COR-L47 (cell line): ENCODE data around the gene BUB3.
"Not testable (repeated sequence)": the region's sequence is repeated elsewhere in the genome, so short reads cannot be mapped to it uniquely, and the experiment has no call there.

Experiments used
- DNase-seq: peaks from one replicate; lab custom pipeline; 2025; lab: John Stamatoyannopoulos, UW

The BUB3 gene

GRCh38 chr10:123154711-123155505 lies 706 bp downstream of the BUB3 start:
- DNase-seq = peak; percentile 5

GRCh38 chr10:123156078-123156477 lies 1.9 kb downstream of the BUB3 start:
- DNase-seq = no peak

- DNase-seq = no peak
Measured at GRCh38 chr10:123157210-123157609, 3.0 kb downstream of the BUB3 start.

GRCh38 chr10:123158682-123159081 lies 4.5 kb downstream of the BUB3 start:
- DNase-seq = no peak

- DNase-seq = no peak
Measured at GRCh38 chr10:123160311-123160980, 6.2 kb downstream of the BUB3 start.

GRCh38 chr10:123164319-123164718 lies 10.1 kb downstream of the BUB3 start:
- no peak for DNase-seq

GRCh38 chr10:123165445-123166072 lies 11.4 kb downstream of the BUB3 start:
- no peak for DNase-seq

GRCh38 chr10:123166618-123167017 lies 12.4 kb downstream of the BUB3 start:
- no peak for DNase-seq

GRCh38 chr10:123170961-123171360 lies 16.8 kb downstream of the BUB3 start:
- no peak for DNase-seq

GRCh38 chr10:123171616-123172015 lies 17.4 kb downstream of the BUB3 start:
- not testable (repeated sequence) for DNase-seq

GRCh38 chr10:123175389-123176387 lies 21.5 kb downstream of the BUB3 start:
- DNase-seq = no peak

GRCh38 chr10:123178390-123178789 lies 24.2 kb downstream of the BUB3 start:
- DNase-seq = not testable (repeated sequence)

GRCh38 chr10:123180101-123181090 lies 26.2 kb downstream of the BUB3 start:
- DNase-seq = no peak

GRCh38 chr10:123183724-123184123 lies 29.5 kb downstream of the BUB3 start:
- DNase-seq = no peak

- DNase-seq = no peak
Measured at GRCh38 chr10:123187781-123188180, 33.6 kb downstream of the BUB3 start.

GRCh38 chr10:123191886-123192285 lies 37.7 kb downstream of the BUB3 start:
- DNase-seq = no peak

GRCh38 chr10:123194056-123194455 lies 39.9 kb downstream of the BUB3 start:
- DNase-seq = no peak

GRCh38 chr10:123200531-123200930 lies 46.3 kb downstream of the BUB3 start:
- DNase-seq = no peak

GRCh38 chr10:123202506-123202905 lies 48.3 kb downstream of the BUB3 start:
- DNase-seq = no peak

- no peak for DNase-seq
Measured at GRCh38 chr10:123203393-123204126, 49.4 kb downstream of the BUB3 start.
